AG04449 (cell line): ENCODE measurements around the gene JOSD2.

ENCODE experiments used
- CTCF ChIA-PET: fragments of 350-600 bp; formaldehyde crosslinking; extraction: SDS; loops from one replicate; lab custom pipeline; 2021; ENCODE audit warnings: antibody characterized with exemption; lab: Yijun Ruan, JAX
- POLR2A ChIA-PET: fragments of 400-600, 350-600 bp; formaldehyde crosslinking; extraction: SDS; loops from one replicate; lab custom pipeline; 2020; ENCODE audit warnings: antibody characterized with exemption, inconsistent platforms; lab: Yijun Ruan, JAX
- DNase-seq: peaks from one replicate; pipeline ENCODE4 v3.0.0-alpha.2; 2010; ENCODE audit warnings: low read depth, low spot score
- H3K4me3 ChIP-seq: 2 replicates; pipeline ENCODE4 v1.5.1; 2011; ENCODE audit warnings: low read depth, mild to moderate bottlenecking, control low read depth, low read length
- TF ChIP-seq, protein P1 (sequence below): IDR thresholded peaks from one replicate; pipeline ENCODE4 v1.5.1; 2011; ENCODE audit warnings: mild to moderate bottlenecking, moderate library complexity, low read length, control low read depth, inconsistent platforms; ENCODE audit not compliant: insufficient read depth; ENCODE audit errors: missing control alignments

Gene JOSD2

DNA sequence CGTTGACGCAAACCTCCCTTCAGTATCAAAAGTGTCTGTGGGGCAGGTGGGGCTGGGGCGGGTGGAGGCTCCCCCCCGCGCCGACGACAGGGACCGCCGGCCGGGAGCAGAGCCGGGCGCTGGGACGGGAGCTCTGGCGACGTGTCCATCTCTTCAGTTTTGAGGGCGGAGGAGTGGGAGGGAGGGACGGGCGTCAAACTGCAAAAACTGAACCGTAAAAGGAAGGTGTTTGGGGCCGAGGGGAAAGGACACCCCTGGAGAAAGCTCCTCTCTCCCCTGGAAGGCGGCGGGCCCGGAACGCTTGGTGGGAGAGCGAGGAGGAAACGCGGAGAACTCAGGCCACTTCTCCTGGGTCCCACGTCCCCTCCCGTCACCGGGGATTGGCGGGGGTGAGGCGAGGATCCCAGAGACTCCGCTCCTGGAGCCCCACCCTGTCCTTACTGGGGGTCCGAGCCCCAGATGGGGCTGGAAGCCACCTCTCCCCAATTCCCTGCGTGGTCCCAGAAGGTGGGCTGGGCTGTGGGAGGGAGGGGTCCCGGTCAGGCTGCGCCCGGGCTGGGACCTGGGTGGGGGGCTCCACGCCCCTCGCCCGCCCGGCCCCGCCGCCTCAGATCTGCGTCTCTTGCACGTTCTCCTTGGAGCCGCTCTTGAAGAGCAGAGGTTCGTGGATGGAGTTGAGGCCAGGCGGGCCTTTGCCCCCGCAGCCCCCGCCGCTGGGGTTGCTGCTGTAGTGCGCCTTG lies 6.1 kb upstream of the JOSD2 start:
- ChIA-PET POLR2A (no interaction called here), CTCF (no interaction called here)
- H3K4me3 ChIP-seq, result no peak overlapping the region
- TF ChIP-seq, protein P1, sequence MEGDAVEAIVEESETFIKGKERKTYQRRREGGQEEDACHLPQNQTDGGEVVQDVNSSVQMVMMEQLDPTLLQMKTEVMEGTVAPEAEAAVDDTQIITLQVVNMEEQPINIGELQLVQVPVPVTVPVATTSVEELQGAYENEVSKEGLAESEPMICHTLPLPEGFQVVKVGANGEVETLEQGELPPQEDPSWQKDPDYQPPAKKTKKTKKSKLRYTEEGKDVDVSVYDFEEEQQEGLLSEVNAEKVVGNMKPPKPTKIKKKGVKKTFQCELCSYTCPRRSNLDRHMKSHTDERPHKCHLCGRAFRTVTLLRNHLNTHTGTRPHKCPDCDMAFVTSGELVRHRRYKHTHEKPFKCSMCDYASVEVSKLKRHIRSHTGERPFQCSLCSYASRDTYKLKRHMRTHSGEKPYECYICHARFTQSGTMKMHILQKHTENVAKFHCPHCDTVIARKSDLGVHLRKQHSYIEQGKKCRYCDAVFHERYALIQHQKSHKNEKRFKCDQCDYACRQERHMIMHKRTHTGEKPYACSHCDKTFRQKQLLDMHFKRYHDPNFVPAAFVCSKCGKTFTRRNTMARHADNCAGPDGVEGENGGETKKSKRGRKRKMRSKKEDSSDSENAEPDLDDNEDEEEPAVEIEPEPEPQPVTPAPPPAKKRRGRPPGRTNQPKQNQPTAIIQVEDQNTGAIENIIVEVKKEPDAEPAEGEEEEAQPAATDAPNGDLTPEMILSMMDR, result no peak
- DNase-seq, result no peak

DNA sequence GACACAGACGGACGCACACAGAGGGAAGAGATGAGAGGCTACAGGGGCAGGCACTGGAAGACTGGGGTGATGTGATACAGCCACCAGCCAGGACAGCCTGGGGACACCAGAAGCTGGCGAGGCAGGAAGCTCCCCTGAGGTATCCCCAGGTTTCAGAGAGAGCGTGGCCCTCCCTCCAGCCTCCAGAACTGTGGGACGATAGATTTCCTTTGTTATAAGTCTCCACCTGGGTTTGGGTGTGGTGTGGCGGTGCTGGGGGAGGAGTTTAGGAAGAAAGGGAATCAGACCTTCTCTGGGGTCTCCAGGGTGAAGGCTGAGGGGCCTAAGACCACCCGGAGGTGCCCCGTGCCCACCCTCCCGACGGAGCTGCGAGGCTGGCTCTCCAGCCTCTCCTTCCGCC lies 5.5 kb upstream of the JOSD2 start:
- ChIA-PET POLR2A (no interaction called here), CTCF (interaction anchor here (1.1 kb wide), 1 partner anchor 22 kb away, joined by 3 read pairs; no protein-coding TSS in a partner anchor)
- DNase-seq, result no peak
- no peak overlapping the region for H3K4me3 ChIP-seq
- TF ChIP-seq, protein P1, result no peak

DNA sequence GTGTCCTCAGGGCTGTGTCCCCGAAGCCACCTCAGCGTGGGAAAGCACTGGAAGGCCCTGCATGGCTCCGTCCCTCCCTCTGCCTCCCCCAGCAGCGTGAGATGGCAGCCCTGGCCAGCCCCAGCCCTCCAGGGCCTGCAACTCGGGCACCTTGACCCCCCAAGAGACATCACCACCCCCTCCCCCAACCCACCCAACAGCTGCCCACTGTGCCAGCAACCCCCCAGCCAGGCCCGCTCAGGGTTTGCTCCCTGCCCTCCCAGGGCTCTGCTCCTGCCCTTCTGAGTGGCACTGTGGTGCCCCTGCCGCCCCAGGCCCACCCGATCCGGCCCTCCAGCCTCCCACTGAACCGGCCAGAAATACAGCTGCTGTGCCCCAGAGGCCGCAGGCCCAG lies 4.2 kb upstream of the JOSD2 start:
- DNase-seq, result no peak
- TF ChIP-seq, protein P1, result no peak
- no peak overlapping the region for H3K4me3 ChIP-seq
- POLR2A ChIA-PET, result no interaction called here
- CTCF ChIA-PET, result no interaction called here

DNA sequence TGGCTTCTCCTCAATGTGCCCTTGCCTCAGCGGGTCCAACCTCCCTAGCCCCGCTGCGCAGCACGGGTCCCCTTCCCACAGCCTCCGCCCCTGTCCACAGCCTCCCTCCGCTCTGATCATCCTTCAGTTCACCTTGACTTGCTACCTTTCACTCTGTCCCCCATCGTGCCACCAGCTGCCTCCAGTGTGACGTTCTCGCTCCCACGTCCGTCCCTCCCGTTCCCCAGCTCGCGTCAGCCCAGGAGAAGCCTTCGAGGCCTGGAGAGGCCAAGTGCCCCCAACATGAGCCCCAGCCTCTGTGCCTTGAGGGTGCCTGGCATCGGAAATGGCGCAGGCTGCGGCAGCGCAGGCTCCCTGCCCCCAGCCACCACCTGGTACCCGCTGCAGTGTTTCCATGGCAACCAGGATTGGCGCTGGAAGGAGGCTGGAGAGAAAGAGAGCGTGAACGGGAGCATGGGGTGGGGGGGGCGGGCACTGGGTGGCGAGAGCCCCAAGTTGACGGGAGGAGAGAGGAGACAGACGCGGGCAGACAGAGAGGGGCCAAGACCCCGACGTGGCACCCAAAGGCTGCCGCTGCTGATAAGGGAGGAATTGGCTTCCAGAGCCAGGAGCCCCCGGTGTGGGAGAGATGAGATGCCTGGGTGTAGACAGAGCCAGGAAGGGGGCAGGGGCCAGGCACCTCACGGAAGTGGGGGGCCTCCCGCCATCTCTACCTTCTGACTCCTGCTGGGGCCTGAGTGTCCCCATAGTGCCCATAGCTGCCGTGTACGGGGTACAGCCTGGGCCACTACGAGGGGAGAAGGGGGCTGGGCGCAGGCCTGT lies 3.6 kb upstream of the JOSD2 start:
- TF ChIP-seq, protein P1, result no peak
- no peak for DNase-seq
- CTCF ChIA-PET, result no interaction called here
- H3K4me3 ChIP-seq, result no peak overlapping the region
- POLR2A ChIA-PET, result no interaction called here

DNA sequence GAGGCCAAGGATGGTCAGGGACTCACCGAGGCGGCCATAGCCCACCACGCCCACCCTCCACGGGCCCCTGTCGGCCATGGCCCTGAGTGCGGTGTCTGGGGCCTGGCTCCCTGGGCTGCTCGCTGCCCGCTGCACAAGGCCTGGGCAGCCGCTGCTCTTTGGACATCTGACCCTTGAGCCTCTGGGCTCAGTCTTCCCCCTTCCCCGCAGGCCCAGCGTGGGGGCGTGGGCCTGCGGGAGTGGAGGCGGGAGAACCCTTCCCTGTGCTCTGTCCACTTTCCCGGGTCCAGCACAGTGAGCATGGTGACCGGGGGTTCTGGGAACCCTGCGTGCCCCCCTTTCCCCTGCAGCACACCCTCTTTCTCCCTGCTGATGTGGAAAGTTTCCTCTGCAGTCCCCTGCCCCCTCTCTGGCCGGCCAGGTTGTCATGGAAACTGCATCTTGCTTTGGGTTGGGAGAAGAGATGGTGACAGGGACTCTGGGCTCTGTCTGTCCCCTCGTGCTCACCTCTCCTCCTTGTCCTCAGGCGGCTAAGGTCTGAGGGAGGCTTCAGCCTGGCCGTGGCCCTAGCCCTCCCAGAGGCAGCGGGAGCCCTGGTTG lies 2.9 kb upstream of the JOSD2 start, which contains the start of gene ASPDH:
ASPDH (minus strand) TSS at position 168 of the 600 bp plus-strand sequence; CDS start at position 78, 90 bp downstream.
- TF ChIP-seq, protein P1, result no peak
- POLR2A ChIA-PET, result no interaction called here
- DNase-seq, result no peak
- H3K4me3 ChIP-seq, result no peak within 1 kb of the TSS
- CTCF ChIA-PET, result interaction anchor here (0.7 kb wide), 1 partner anchor 24 kb away, joined by 3 read pairs; no protein-coding TSS in a partner anchor
